ENCODE results near the gene XG.

- no peak for TF ChIP-seq CTCF (IDR thresholded peaks at IDR 0.05)
- TF ChIP-seq POLR2A (IDR thresholded peaks at IDR 0.05): no peak
These were observed 37.3 kb upstream of the XG start for GRCh38 chrX:2714551-2714950.

Data from body of pancreas (tissue), 4 donors.